ENCODE measurements around the gene RBM3. TPM values are rescaled to one million over a fixed set of nuclear protein-coding genes. Genes with fewer than 3 reads are reported as not detected.

The RBM3 gene
- total RNA-seq, 1 donor from 2014 or later = 261 TPM

- Mint-ChIP-seq H3K4me1 (no peaks in the 10 kb centered on the region), H3K27me3 (ENCODE audit: low read depth) (no peaks in the 10 kb centered on the region), H3K36me3 (ENCODE audit: low read depth) (peaks cover 4% of the 10 kb centered on the region), H3K4me3 (no peak overlapping the region), H3K9me3 (no peaks in the 10 kb centered on the region), H3K27ac (ENCODE audit: unreplicated experiment) (peak overlapping the region; percentile 35)
- DNase-seq (ENCODE audit: low read depth, low spot score) = no peak
- no peak for TF ChIP-seq CTCF (conservative IDR thresholded peaks at IDR 0.05)
These were observed 16.2 kb downstream of the RBM3 start for GRCh38 chrX:48590203-48591103.

- no peak for DNase-seq (ENCODE audit: low read depth, low spot score)
- no peaks in the 10 kb centered on the region for H3K9me3 Mint-ChIP-seq
- H3K27me3 Mint-ChIP-seq (ENCODE audit: low read depth) = no peaks in the 10 kb centered on the region
- H3K27ac Mint-ChIP-seq (ENCODE audit: unreplicated experiment) = no peak overlapping the region
- peaks cover 4% of the 10 kb centered on the region for H3K36me3 Mint-ChIP-seq (ENCODE audit: low read depth)
- H3K4me3 Mint-ChIP-seq = no peak overlapping the region
- H3K4me1 Mint-ChIP-seq = no peaks in the 10 kb centered on the region
- no peak for TF ChIP-seq CTCF (conservative IDR thresholded peaks at IDR 0.05)
These were observed 17.0 kb downstream of the RBM3 start for GRCh38 chrX:48591255-48591791.

GRCh38 chrX:48592971-48593370, 18.7 kb downstream of the RBM3 start:
- DNase-seq (ENCODE audit: low read depth, low spot score) = no peak
- Mint-ChIP-seq H3K4me1 (peaks cover 6% of the 10 kb centered on the region), H3K9me3 (peaks cover 2% of the 10 kb centered on the region), H3K27me3 (ENCODE audit: low read depth) (no peaks in the 10 kb centered on the region), H3K4me3 (no peak overlapping the region), H3K36me3 (ENCODE audit: low read depth) (peaks cover 4% of the 10 kb centered on the region), H3K27ac (ENCODE audit: unreplicated experiment) (no peak overlapping the region)
- no peak for TF ChIP-seq CTCF (conservative IDR thresholded peaks at IDR 0.05)

GRCh38 chrX:48595929-48596328, 21.6 kb downstream of the RBM3 start:
- Mint-ChIP-seq H3K27ac (ENCODE audit: unreplicated experiment) (no peak overlapping the region), H3K4me3 (no peak overlapping the region), H3K27me3 (ENCODE audit: low read depth) (no peaks in the 10 kb centered on the region), H3K36me3 (ENCODE audit: low read depth) (peaks cover 4% of the 10 kb centered on the region), H3K9me3 (peaks cover 2% of the 10 kb centered on the region), H3K4me1 (peaks cover 11% of the 10 kb centered on the region)
- TF ChIP-seq CTCF (conservative IDR thresholded peaks at IDR 0.05) = no peak
- DNase-seq (ENCODE audit: low read depth, low spot score) = no peak

GRCh38 chrX:48597353-48598264, 23.3 kb downstream of the RBM3 start, which contains the start of gene WDR13:
Gene WDR13, plus strand, starts transcription at chrX:48597492. Its CDS starts 505 bp downstream, at chrX:48597997.
- TF ChIP-seq CTCF (conservative IDR thresholded peaks at IDR 0.05) = no peak
- Mint-ChIP-seq H3K4me1 (peaks cover 11% of the 10 kb centered on the region), H3K9me3 (peaks cover 2% of the 10 kb centered on the region), H3K4me3 (peak within 1 kb of the TSS; percentile 96), H3K27ac (ENCODE audit: unreplicated experiment) (peak within 1 kb of the TSS; percentile 99), H3K27me3 (ENCODE audit: low read depth) (no peaks in the 10 kb centered on the region), H3K36me3 (ENCODE audit: low read depth) (no peaks in the 10 kb centered on the region)
- DNase-seq (ENCODE audit: low read depth, low spot score) = peak; percentile 74

All from neural crest cell (in vitro differentiated cells).